ENCODE results near the gene SERTAD3. TPM values are rescaled to one million over a fixed set of nuclear protein-coding genes. Genes with fewer than 3 reads are reported as not detected.

Gene SERTAD3, protein sequence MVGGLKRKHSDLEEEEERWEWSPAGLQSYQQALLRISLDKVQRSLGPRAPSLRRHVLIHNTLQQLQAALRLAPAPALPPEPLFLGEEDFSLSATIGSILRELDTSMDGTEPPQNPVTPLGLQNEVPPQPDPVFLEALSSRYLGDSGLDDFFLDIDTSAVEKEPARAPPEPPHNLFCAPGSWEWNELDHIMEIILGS
- total RNA-seq, result 29.9 and 32.0 TPM in 2 replicates
- 13.3 and 17.7 TPM in 2 replicates for polyA plus RNA-seq
- polyA plus RNA-seq (2011; cell fraction: cytosol; rRNA removed), result 8.6 and 8.9 TPM in 2 replicates
- polyA plus RNA-seq (2011; cell fraction: nucleus; rRNA removed), result 6.5 and 8.4 TPM in 2 replicates
- polyA plus RNA-seq (2012), result 15.3 and 16.0 TPM in 2 replicates
- polyA minus RNA-seq, result 21.9 and 25.6 TPM in 2 replicates
- 15.1 TPM for polyA minus RNA-seq (2011; cell fraction: cytosol; rRNA and poly(A)+ RNA removed)
- polyA minus RNA-seq (2011; cell fraction: nucleus; rRNA and poly(A)+ RNA removed), result 5.7 and 6.0 TPM in 2 replicates
- Bru-seq, nascent RNA, result percentile 80 among the genes with signal in this experiment
- BruChase-seq, experiment 1, labeled RNA remaining after a 6-hour chase, result percentile 76 among the genes with signal in this experiment
- BruChase-seq, experiment 2, labeled RNA remaining after a 2-hour chase, result percentile 85 among the genes with signal in this experiment
- long read RNA-seq, transcript SERTAD3-201 (2 exons, 1,734 nt), result major isoform, 43 of 45 reads
- long read RNA-seq, partial matches to known transcripts, result 0 of 45 reads
- long read RNA-seq, other reads (novel, unspliced or antisense), result 2 of 45 reads

DNA sequence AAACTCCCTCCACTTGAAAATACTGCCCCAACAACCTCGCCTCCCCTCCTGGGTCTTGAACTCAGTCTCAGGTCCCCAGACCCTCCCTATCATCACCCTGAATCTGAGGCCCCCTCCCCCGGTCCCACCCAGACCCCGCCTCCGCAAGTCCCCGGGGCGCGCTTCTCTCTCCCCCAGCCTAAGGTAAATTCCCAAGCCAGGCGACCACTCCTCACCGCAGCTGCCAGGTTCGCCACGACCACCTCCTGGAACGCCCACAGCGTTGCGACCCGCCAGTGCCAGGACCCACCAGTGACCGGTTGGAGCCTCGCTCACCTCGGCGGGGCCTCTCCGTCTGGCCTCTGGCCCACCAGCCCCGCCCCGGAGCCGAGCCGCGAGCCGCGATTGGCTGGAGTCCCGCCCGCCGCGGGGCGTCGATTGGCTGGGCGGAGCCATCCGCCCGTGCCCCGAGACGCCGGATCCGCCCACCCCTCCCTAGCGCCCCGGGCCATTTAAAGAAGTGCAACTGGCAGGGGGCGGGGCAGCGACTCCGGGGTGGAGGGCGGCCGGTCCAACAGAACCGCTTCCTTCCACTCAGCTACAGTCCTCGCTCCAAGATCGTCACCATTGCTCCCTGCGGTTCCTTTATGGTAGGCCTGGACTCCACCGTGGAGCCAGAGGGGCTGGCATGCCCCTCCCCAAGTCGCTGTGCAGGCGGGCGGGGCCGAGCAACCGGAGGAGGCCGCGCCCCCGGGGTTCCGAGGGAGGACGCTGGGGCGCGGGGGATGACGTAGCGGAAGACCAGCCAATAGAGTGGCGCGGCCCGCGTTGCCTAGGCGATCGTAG is at the start of gene SERTAD3:
Gene SERTAD3, minus strand, starts transcription at position 336 of the 825 bp plus-strand sequence. CDS start 2,255 bp downstream, outside the sequence.
- Histone ChIP-seq H3K9me3 (replicated peaks; ENCODE audit: control insufficient read depth, insufficient read depth, low read length) (no peaks in the 10 kb centered on the region), H4K20me1 (replicated peaks; ENCODE audit: control insufficient read depth, extremely low read depth, insufficient read depth, low read length) (no peaks in the 10 kb centered on the region), H3K79me2 (ENCODE audit: control insufficient read depth, insufficient read depth, low read length) (peaks cover 29% of the 10 kb centered on the region), H3K4me2 (ENCODE audit: insufficient read depth, low read length) (peak within 1 kb of the TSS; percentile 75), H3K9ac (replicated peaks; ENCODE audit: extremely low read depth, insufficient read depth, low read length) (peak within 1 kb of the TSS; percentile 95), H3K4me3 (replicated peaks in 1 of 3; ENCODE audit: insufficient read depth in 1 of 3, low read depth in 1 of 3, low read length in 3 of 3) (peak within 1 kb of the TSS; percentile 52 to 98 (median 95)), H3K27ac (ENCODE audit: insufficient read depth, low read depth, low read length) (peak within 1 kb of the TSS; percentile 90), H3K27me3 (ENCODE audit: control insufficient read depth in 2 of 2, insufficient read depth in 2 of 2, low read length in 2 of 2) (no peaks in the 10 kb centered on the region), H3K9me1 (replicated peaks; ENCODE audit: control insufficient read depth, extremely low read depth, insufficient read depth, low read length) (no peaks in the 10 kb centered on the region), H3K36me3 (ENCODE audit: control insufficient read depth in 2 of 2, extremely low read depth in 1 of 2, insufficient read depth in 2 of 2, low read length in 2 of 2) (peaks cover 9 to 12% of the 10 kb centered on the region in 2 experiments), H3K4me1 (ENCODE audit: control insufficient read depth, extremely low read depth, insufficient read depth, low read length) (peaks cover 9% of the 10 kb centered on the region), H2AFZ (ENCODE audit: low read depth, low read length) (peak within 1 kb of the TSS; percentile 73)
- DNase-seq (ENCODE audit: low read depth, low spot score) (peak; percentile 97), FAIRE-seq (peak; percentile 98)
- dilution Hi-C loops (cut with MboI; ENCODE audit: extremely low pct_ligation_motif_present, low sequenced_read_pairs), result no loop called here
- TF ChIP-seq JUN (IDR thresholded peaks at IDR 0.05; ENCODE audit: borderline replicate concordance, insufficient read depth, insufficient read length, low read depth) (no peak), POLR2A (IDR thresholded peaks at IDR 0.05; ENCODE audit: low read depth, low read length) (peak; percentile 68), POLR2AphosphoS5 (IDR thresholded peaks at IDR 0.05; ENCODE audit: insufficient read depth, low read depth, low read length) (peak; percentile 84)
- CTCF ChIA-PET, result interaction anchor here (1.2 to 4.1 kb wide), 5 partner anchors 18 to 158 kb away, joined by 5 to 37 read pairs (median 14); partner anchors contain the start of gene SERTAD1
- intact Hi-C loops (cut with micrococcal nuclease), result loop anchor here (1.0 to 10.0 kb wide), 10 partner anchors 11 to 361 kb away; partner anchors contain the start of genes AKT2, C19orf47, PLD3 and SERTAD1
- POLR2A ChIA-PET, result interaction anchor here (1.7 to 2.6 kb wide), 4 partner anchors 11 to 23 kb away, joined by 9 to 15 read pairs (median 14); partner anchors contain the start of genes BLVRB and SERTAD1
- BruUV-seq (replicated peaks), result no TSS peak

Measured in endothelial cell of umbilical vein (primary cell).